HEK293 (cell line): ENCODE results near the gene SYTL1.

Source experiments
- ELK4 ChIP-seq: IDR thresholded peaks from 2 replicates; pipeline ENCODE4 v1.6.1; 2011; ENCODE audit warnings: mild to moderate bottlenecking, low read depth, low read length, borderline replicate concordance
- SALL2 ChIP-seq: fragments of 450-650 bp; formaldehyde crosslinking; IDR thresholded peaks from 2 replicates; pipeline ENCODE4 v1.5.0; 2017; ENCODE audit warnings: missing biosample characterization, mild to moderate bottlenecking, missing genetic modification characterization, borderline replicate concordance
- ZNF2 ChIP-seq: fragments of 450-650 bp; formaldehyde crosslinking; IDR thresholded peaks from 2 replicates; pipeline ENCODE4 v1.5.1; 2016; ENCODE audit warnings: missing biosample characterization, missing genetic modification characterization
- ZNF324 ChIP-seq: fragments of 450-650 bp; formaldehyde crosslinking; IDR thresholded peaks from 2 replicates; pipeline ENCODE4 v1.5.1; 2016; ENCODE audit warnings: missing biosample characterization, missing genetic modification characterization
- TF ChIP-seq, protein P1 (sequence below): fragments of 450-650 bp; formaldehyde crosslinking; IDR thresholded peaks from 2 replicates; pipeline ENCODE4 v1.5.1; 2016; ENCODE audit warnings: missing biosample characterization, missing genetic modification characterization
- TF ChIP-seq, protein P2 (sequence below): fragments of 450-650 bp; formaldehyde crosslinking; IDR thresholded peaks from 2 replicates; pipeline ENCODE4 v1.5.1; 2016; ENCODE audit warnings: missing biosample characterization, missing genetic modification characterization
- TF ChIP-seq, protein P3 (sequence below): fragments of 450-650 bp; formaldehyde crosslinking; IDR thresholded peaks from 2 replicates; pipeline ENCODE4 v1.5.1; 2017; ENCODE audit warnings: missing biosample characterization, mild to moderate bottlenecking, missing genetic modification characterization, moderate library complexity

DNA sequence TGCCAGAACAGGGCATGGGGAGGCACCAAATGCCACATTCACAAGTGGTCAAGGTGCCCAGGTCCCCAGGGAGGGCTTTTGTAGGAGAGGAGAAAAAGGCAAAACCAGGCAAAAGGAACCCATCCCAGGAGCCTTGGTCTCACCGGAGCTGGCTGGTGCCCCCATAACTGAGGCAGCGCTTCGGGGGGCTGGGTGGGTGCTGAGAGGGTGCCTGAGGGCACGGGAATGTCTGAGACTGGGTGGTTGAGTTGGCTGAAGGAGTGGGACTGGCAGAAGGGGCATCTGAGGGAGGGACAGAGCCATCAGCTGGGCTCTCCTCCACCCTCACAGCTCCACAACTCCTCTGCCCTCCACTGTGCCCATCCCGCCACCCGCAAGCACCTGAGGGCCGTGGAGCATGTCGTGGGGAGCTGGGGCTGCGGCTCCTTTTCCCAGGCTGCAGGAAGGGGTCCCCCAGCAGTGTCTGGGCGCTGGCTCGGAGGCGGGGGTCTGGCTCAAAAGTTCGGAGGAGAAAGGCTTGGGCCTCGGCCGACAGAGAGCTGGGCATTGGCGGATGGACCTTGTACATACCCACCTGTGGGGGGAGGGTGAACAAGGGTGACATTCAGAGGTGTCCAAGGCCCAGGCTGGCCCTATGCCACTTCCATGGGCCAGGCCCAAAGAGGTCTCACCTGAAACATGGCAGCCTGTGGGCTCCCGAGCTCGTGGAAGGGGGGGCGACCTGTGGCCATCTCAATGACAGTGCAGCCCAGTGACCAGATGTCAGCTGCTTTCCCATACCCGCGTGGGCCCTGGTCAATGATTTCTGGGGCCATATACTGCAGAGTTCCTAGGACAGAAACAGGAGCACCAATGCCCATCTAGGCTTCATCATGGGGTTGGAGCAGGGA is 16.5 kb downstream of the SYTL1 start:
- TF ChIP-seq ZNF2 (tag by site-specific recombination) (no peak), SALL2 (tag by site-specific recombination) (no peak), ZNF324 (tag by site-specific recombination) (no peak), ELK4 (no peak)
- TF ChIP-seq, protein P1, sequence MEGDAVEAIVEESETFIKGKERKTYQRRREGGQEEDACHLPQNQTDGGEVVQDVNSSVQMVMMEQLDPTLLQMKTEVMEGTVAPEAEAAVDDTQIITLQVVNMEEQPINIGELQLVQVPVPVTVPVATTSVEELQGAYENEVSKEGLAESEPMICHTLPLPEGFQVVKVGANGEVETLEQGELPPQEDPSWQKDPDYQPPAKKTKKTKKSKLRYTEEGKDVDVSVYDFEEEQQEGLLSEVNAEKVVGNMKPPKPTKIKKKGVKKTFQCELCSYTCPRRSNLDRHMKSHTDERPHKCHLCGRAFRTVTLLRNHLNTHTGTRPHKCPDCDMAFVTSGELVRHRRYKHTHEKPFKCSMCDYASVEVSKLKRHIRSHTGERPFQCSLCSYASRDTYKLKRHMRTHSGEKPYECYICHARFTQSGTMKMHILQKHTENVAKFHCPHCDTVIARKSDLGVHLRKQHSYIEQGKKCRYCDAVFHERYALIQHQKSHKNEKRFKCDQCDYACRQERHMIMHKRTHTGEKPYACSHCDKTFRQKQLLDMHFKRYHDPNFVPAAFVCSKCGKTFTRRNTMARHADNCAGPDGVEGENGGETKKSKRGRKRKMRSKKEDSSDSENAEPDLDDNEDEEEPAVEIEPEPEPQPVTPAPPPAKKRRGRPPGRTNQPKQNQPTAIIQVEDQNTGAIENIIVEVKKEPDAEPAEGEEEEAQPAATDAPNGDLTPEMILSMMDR (tag by site-specific recombination) = no peak
- TF ChIP-seq, protein P2, sequence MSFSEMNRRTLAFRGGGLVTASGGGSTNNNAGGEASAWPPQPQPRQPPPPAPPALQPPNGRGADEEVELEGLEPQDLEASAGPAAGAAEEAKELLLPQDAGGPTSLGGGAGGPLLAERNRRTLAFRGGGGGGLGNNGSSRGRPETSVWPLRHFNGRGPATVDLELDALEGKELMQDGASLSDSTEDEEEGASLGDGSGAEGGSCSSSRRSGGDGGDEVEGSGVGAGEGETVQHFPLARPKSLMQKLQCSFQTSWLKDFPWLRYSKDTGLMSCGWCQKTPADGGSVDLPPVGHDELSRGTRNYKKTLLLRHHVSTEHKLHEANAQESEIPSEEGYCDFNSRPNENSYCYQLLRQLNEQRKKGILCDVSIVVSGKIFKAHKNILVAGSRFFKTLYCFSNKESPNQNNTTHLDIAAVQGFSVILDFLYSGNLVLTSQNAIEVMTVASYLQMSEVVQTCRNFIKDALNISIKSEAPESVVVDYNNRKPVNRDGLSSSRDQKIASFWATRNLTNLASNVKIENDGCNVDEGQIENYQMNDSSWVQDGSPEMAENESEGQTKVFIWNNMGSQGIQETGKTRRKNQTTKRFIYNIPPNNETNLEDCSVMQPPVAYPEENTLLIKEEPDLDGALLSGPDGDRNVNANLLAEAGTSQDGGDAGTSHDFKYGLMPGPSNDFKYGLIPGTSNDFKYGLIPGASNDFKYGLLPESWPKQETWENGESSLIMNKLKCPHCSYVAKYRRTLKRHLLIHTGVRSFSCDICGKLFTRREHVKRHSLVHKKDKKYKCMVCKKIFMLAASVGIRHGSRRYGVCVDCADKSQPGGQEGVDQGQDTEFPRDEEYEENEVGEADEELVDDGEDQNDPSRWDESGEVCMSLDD = no peak
- TF ChIP-seq, protein P3, sequence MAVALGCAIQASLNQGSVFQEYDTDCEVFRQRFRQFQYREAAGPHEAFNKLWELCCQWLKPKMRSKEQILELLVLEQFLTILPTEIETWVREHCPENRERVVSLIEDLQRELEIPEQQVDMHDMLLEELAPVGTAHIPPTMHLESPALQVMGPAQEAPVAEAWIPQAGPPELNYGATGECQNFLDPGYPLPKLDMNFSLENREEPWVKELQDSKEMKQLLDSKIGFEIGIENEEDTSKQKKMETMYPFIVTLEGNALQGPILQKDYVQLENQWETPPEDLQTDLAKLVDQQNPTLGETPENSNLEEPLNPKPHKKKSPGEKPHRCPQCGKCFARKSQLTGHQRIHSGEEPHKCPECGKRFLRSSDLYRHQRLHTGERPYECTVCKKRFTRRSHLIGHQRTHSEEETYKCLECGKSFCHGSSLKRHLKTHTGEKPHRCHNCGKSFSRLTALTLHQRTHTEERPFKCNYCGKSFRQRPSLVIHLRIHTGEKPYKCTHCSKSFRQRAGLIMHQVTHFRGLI = no peak
